ENCODE measurements around the gene TMEM116. TPM values are rescaled to one million over a fixed set of nuclear protein-coding genes. Genes with fewer than 3 reads are reported as not detected.

Gene TMEM116
- total and polyA plus RNA-seq, 10 of the 15 experiments (the other 5 are each of a cell fraction or from before 2014, with no cell fraction given), result 6.0 to 25.7 (median 8.5) TPM

DNA sequence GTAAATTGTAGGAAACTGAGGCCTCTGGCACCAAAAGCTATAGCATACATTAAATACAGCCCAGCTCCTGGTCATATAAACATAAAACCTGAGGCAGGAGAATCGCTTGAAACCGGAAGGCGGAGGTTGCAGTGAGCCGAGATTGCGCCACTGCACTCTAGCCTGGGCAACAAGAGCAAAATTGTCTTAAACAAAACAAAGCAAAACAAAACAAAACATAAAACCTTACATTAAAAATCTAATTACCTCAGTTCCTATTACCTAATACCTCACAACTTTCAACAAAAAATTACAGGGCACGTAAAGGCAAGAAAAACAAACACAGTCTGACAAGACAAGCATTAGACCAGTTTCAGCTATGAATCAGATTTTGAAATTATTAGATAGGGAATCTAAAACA is 36.7 kb downstream of the TMEM116 start (continued):
- TF ChIP-seq, protein P1, sequence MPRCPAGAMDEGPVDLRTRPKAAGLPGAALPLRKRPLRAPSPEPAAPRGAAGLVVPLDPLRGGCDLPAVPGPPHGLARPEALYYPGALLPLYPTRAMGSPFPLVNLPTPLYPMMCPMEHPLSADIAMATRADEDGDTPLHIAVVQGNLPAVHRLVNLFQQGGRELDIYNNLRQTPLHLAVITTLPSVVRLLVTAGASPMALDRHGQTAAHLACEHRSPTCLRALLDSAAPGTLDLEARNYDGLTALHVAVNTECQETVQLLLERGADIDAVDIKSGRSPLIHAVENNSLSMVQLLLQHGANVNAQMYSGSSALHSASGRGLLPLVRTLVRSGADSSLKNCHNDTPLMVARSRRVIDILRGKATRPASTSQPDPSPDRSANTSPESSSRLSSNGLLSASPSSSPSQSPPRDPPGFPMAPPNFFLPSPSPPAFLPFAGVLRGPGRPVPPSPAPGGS (IDR thresholded peaks at IDR 0.05; ENCODE audit: borderline replicate concordance, insufficient read depth, low read depth, low read length, poor library complexity, severe bottlenecking), result no peak
- TF ChIP-seq, protein P2, sequence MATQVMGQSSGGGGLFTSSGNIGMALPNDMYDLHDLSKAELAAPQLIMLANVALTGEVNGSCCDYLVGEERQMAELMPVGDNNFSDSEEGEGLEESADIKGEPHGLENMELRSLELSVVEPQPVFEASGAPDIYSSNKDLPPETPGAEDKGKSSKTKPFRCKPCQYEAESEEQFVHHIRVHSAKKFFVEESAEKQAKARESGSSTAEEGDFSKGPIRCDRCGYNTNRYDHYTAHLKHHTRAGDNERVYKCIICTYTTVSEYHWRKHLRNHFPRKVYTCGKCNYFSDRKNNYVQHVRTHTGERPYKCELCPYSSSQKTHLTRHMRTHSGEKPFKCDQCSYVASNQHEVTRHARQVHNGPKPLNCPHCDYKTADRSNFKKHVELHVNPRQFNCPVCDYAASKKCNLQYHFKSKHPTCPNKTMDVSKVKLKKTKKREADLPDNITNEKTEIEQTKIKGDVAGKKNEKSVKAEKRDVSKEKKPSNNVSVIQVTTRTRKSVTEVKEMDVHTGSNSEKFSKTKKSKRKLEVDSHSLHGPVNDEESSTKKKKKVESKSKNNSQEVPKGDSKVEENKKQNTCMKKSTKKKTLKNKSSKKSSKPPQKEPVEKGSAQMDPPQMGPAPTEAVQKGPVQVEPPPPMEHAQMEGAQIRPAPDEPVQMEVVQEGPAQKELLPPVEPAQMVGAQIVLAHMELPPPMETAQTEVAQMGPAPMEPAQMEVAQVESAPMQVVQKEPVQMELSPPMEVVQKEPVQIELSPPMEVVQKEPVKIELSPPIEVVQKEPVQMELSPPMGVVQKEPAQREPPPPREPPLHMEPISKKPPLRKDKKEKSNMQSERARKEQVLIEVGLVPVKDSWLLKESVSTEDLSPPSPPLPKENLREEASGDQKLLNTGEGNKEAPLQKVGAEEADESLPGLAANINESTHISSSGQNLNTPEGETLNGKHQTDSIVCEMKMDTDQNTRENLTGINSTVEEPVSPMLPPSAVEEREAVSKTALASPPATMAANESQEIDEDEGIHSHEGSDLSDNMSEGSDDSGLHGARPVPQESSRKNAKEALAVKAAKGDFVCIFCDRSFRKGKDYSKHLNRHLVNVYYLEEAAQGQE (IDR thresholded peaks at IDR 0.05; ENCODE audit: low read depth, low read length), result no peak
- TF ChIP-seq ZSCAN29 (IDR thresholded peaks at IDR 0.05) (no peak), SREBF1 (IDR thresholded peaks at IDR 0.05; ENCODE audit: low read length) (no peak), MYC (IDR thresholded peaks at IDR 0.05; ENCODE audit: insufficient read depth, insufficient read length, insufficient replicate concordance, low read length, severe bottlenecking) (no peak), JUND (IDR thresholded peaks at IDR 0.05; ENCODE audit: low read depth, low read length) (no peak), ZNF24 (IDR thresholded peaks at IDR 0.05) (no peak)
- TF ChIP-seq, protein P3, sequence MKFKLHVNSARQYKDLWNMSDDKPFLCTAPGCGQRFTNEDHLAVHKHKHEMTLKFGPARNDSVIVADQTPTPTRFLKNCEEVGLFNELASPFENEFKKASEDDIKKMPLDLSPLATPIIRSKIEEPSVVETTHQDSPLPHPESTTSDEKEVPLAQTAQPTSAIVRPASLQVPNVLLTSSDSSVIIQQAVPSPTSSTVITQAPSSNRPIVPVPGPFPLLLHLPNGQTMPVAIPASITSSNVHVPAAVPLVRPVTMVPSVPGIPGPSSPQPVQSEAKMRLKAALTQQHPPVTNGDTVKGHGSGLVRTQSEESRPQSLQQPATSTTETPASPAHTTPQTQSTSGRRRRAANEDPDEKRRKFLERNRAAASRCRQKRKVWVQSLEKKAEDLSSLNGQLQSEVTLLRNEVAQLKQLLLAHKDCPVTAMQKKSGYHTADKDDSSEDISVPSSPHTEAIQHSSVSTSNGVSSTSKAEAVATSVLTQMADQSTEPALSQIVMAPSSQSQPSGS (IDR thresholded peaks at IDR 0.05; ENCODE audit: low read length), result no peak
- TF ChIP-seq, protein P4, sequence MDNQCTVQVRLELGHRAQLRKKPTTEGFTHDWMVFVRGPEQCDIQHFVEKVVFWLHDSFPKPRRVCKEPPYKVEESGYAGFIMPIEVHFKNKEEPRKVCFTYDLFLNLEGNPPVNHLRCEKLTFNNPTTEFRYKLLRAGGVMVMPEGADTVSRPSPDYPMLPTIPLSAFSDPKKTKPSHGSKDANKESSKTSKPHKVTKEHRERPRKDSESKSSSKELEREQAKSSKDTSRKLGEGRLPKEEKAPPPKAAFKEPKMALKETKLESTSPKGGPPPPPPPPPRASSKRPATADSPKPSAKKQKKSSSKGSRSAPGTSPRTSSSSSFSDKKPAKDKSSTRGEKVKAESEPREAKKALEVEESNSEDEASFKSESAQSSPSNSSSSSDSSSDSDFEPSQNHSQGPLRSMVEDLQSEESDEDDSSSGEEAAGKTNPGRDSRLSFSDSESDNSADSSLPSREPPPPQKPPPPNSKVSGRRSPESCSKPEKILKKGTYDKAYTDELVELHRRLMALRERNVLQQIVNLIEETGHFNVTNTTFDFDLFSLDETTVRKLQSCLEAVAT (IDR thresholded peaks at IDR 0.05), result no peak

Data from GM12878 (cell line).